Panc1 (cell line): ENCODE data around the gene NFATC1. TPM values are rescaled to one million over a fixed set of nuclear protein-coding genes. Genes with fewer than 3 reads are reported as not detected.

ENCODE experiments used
- ATAC-seq: fragments of 200-7000 bp; cut with Tn5 transposase; 2 replicates; pipeline ENCODE4 v1.9.1; 2020; ENCODE audit warnings: mild to moderate bottlenecking, moderate library complexity
- BruUV-seq: library from RNA; stranded (reverse); fragments of 400-500 nt; replicated peaks from 2 replicates; lab custom pipeline; 2021; lab: Mats Ljungman, UMichigan
- CTCF ChIA-PET: fragments of 300-600 bp; sonication (Branson Sonifier 250); formaldehyde crosslinking; loops from one replicate; lab custom pipeline; 2022; ENCODE audit warnings: antibody characterized with exemption; lab: Charles Lee
- POLR2A ChIA-PET: fragments of 300-600 bp; sonication (Branson Sonifier 250); formaldehyde crosslinking; loops from one replicate; lab custom pipeline; 2022; ENCODE audit warnings: antibody characterized with exemption; lab: Charles Lee
- DNase-seq: peaks from one replicate; pipeline ENCODE4 v3.0.0-alpha.2; 2010; ENCODE audit warnings: low read depth, low spot score
- H3K27ac ChIP-seq: 2 replicates; pipeline ENCODE4 v1.5.1; 2011; ENCODE audit warnings: mild to moderate bottlenecking, low read length, inconsistent platforms
- H3K27me3 ChIP-seq: fragments of 200-500 bp; sonication (Bioruptor generic); 2 replicates; pipeline ENCODE4 v1.6.0; 2014; ENCODE audit warnings: low read length, inconsistent platforms; ENCODE audit not compliant: control insufficient read depth, insufficient read depth
- H3K36me3 ChIP-seq: fragments of 200-500 bp; sonication (Bioruptor generic); 2 replicates; pipeline ENCODE4 v1.5.1; 2014; ENCODE audit warnings: inconsistent platforms, mild to moderate bottlenecking, low read length, moderate library complexity; ENCODE audit not compliant: control insufficient read depth, insufficient read depth
- H3K4me1 ChIP-seq: 2 replicates; pipeline ENCODE4 v1.5.1; 2011; ENCODE audit warnings: inconsistent platforms, mild to moderate bottlenecking, low read length, moderate library complexity; ENCODE audit not compliant: control insufficient read depth, insufficient read depth
- H3K4me3 ChIP-seq, 2 experiments: 2 replicates each; pipeline ENCODE4 v1.5.1; 2011 to 2012; ENCODE audit warnings: low read depth in 2 of 2, low read length in 2 of 2, mild to moderate bottlenecking in 2 of 2, inconsistent platforms in 1 of 2, moderate library complexity in 1 of 2
- H3K9me3 ChIP-seq: fragments of 200-500 bp; sonication (Bioruptor generic); 2 replicates; pipeline ENCODE4 v1.5.1; 2014; ENCODE audit warnings: low read depth, mild to moderate bottlenecking, inconsistent platforms, low read length, moderate library complexity; ENCODE audit not compliant: control insufficient read depth, insufficient read depth
- CTCF ChIP-seq: fragments of 450-650 bp; IDR thresholded peaks from 2 replicates; pipeline ENCODE4 v1.5.1; 2017; ENCODE audit warnings: mild to moderate bottlenecking
- POLR2AphosphoS5 ChIP-seq: IDR thresholded peaks from 2 replicates; pipeline ENCODE4 v1.6.1; 2012; ENCODE audit warnings: mild to moderate bottlenecking, low read depth, low read length, moderate library complexity
- REST ChIP-seq, 2 experiments: IDR thresholded peaks; 2 replicates each; pipeline ENCODE4 v1.6.1; 2011 to 2012; ENCODE audit warnings: low read depth in 2 of 2, control low read depth in 1 of 2, low read length in 1 of 2, mild to moderate bottlenecking in 1 of 2, moderate library complexity in 1 of 2; ENCODE audit not compliant: insufficient read depth in 1 of 2
- SIN3A ChIP-seq: IDR thresholded peaks from 2 replicates; pipeline ENCODE4 v1.6.1; 2012; ENCODE audit warnings: low read depth, mild to moderate bottlenecking, low read length, moderate library complexity, borderline replicate concordance; ENCODE audit not compliant: insufficient read depth
- TCF7L2 ChIP-seq: IDR thresholded peaks from 2 replicates; pipeline ENCODE4 v1.6.1; 2011; ENCODE audit warnings: mild to moderate bottlenecking, low read depth, low read length, inconsistent platforms
- in situ Hi-C: cut with HindIII; loops from 2 replicates; pipeline ENCODE4 v1.10.0; 2016; ENCODE audit warnings: low sequenced_read_pairs, low pct_unique_long_range_greater_than_20kb
- intact Hi-C: fragments of 100-400 bp; cut with micrococcal nuclease; formaldehyde crosslinking; loops from one replicate; pipeline ENCODE4 v1.10.0; 2022; ENCODE audit not compliant: unreplicated experiment
- total RNA-seq: library from RNA; stranded (reverse); gene quantifications from one replicate; pipeline ENCODE4 v1.2.1, GENCODE V29; 2021; ENCODE audit not compliant: unreplicated experiment

The NFATC1 gene
- total RNA-seq, 1 experiment from 2014 or later: 30.8 TPM

- H3K4me3 ChIP-seq: no peak overlapping the region
- DNase-seq: no peak
- no peak for ATAC-seq
- no TSS peak for BruUV-seq
- no peaks in the 10 kb centered on the region for H3K36me3 ChIP-seq
- ChIA-PET POLR2A (no interaction called here), CTCF (no interaction called here)
- no peaks in the 10 kb centered on the region; the same call in 1 of the 2 replicates for H3K27me3 ChIP-seq
- intact Hi-C loops: no loop called here
- TF ChIP-seq REST (IDR thresholded peaks at IDR 0.05; ENCODE audit: insufficient read depth in 1 of 2, low read depth in 2 of 2, low read length in 1 of 2) (no peak), CTCF (no peak), POLR2AphosphoS5 (no peak), TCF7L2 (no peak), SIN3A (no peak)
- in situ Hi-C loops: no loop called here
- H3K4me1 ChIP-seq: no peaks in the 10 kb centered on the region
- no peak overlapping the region for H3K27ac ChIP-seq
- peaks cover 8% of the 10 kb centered on the region; the same call in 1 of the 2 replicates for H3K9me3 ChIP-seq
Measured at GRCh38 chr18:79575891-79576685, 180.4 kb downstream of the NFATC1 start.

- Histone ChIP-seq H3K27me3 (no peaks in the 10 kb centered on the region; the same call in 1 of the 2 replicates), H3K27ac (no peak overlapping the region), H3K9me3 (peaks cover 8% of the 10 kb centered on the region; the same call in 1 of the 2 replicates), H3K4me3 (no peak overlapping the region), H3K36me3 (no peaks in the 10 kb centered on the region), H3K4me1 (no peaks in the 10 kb centered on the region)
- TF ChIP-seq CTCF (no peak), TCF7L2 (no peak), REST (IDR thresholded peaks at IDR 0.05; ENCODE audit: insufficient read depth in 1 of 2, low read depth in 2 of 2, low read length in 1 of 2) (no peak), SIN3A (no peak), POLR2AphosphoS5 (no peak)
- in situ Hi-C loops: no loop called here
- intact Hi-C loops: no loop called here
- CTCF ChIA-PET: no interaction called here
- ATAC-seq (no peak; the same call in 1 of the 2 replicates), DNase-seq (no peak)
- POLR2A ChIA-PET: no interaction called here
- no TSS peak for BruUV-seq
Measured at GRCh38 chr18:79576686-79577351, 181.1 kb downstream of the NFATC1 start.
